NCI-H2029 (cell line): ENCODE results near the gene SYT8.

Experiments used
- DNase-seq: peaks from one replicate; lab custom pipeline; 2025; lab: John Stamatoyannopoulos, UW

SYT8 gene

GRCh38 chr11:1817511-1817910 lies 17.3 kb upstream of the SYT8 start:
- DNase-seq: no peak

DNA sequence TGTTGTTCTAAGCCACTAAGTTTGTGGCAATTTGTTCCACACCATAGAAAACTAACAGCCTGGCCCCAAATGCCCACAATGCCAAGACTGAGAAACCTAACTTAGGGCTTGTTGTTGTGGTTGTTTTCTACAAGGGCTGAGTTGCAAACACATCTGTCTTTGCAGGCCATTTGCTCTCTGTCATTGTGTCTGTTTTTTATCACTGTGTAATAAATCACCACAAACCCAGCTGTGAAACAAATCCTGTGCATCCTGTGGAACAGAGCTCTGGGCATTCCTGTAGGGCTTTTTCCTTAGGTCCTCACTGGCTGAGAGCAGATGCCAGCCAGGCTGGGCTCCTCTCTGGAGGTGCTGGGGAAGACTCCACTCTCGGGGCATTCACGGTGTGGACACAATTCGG lies 15.7 kb upstream of the SYT8 start:
- no peak for DNase-seq

- no peak for DNase-seq
These were observed 14.1 kb upstream of the SYT8 start for GRCh38 chr11:1820463-1821325.

GRCh38 chr11:1821562-1821961 lies 13.2 kb upstream of the SYT8 start:
- no peak for DNase-seq

DNA sequence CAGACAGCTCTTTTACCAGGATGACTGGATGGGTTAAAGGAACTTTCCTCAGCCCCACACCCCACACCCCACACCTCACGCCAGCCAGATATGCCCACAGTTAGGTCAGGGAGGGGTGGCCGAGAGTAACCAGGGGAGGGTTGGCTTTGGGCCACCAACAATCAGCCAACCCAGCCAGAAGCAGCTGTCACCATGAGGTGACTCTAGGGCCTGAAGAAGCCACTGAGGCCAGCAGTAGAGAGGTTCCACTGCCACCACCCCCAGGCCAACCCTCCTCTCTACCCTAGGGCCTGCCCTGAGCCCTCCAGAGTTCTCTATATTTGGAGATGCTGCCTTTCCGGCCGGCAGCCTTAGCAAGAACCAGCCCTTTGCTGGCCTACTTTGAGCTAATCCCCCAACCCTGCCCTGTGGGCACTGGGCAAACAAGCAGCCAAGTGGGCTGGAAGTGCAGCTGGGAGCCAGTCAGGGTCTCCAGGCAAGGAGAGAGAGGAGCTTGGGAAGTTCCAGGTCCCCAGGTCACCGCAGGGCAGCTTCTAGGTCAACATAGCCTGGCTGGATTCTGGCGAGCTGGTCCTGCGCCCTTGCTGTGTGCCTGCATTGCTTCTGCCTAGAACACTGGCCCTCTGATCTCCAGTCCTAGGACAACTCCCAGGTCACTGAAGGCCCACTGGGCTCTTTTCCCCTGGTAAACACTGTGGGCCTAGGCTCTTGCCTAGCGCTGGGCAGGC lies 12.0 kb upstream of the SYT8 start:
- DNase-seq: no peak

DNA sequence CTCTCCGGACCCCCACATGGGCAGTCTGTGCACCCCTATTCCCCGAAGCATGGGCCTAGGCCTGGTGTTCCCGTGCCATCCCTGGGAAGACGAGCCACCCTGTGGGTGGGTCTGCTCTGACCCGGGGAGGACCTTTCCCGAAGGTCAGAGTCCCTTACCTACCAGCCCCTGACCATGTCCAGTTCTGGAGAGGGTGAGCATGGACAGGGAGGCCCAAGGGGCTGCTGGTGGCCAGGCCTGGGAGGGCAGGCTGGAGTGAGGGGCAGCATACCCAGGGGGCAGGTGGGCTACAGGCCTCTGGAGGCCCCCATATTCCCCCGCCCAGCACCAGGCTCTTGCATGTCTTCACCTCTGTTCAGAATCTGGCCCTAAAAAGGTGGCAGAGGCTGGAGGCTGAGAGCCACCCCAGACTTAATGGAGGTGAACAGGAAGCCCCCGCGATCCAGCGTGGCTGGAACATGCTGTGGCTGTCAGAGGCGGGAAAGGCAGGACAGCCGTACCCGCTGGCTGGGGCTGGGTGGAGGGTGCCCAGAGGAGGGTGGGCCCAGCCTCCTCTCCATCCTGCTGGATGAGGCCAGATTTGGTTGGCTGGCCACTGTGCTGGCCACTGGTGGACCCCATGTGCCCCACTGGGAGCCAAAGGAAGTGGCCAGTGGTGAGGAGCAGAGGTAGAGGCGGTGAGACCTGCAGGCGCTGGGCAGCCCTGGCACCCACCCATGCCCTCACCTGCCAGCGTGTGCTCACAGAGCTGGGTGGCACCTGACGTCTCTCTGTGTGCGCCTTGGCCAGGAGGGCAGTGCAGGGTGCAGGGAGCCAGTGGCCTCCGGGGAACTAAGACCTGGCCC lies 11.2 kb upstream of the SYT8 start:
- no peak for DNase-seq

DNA sequence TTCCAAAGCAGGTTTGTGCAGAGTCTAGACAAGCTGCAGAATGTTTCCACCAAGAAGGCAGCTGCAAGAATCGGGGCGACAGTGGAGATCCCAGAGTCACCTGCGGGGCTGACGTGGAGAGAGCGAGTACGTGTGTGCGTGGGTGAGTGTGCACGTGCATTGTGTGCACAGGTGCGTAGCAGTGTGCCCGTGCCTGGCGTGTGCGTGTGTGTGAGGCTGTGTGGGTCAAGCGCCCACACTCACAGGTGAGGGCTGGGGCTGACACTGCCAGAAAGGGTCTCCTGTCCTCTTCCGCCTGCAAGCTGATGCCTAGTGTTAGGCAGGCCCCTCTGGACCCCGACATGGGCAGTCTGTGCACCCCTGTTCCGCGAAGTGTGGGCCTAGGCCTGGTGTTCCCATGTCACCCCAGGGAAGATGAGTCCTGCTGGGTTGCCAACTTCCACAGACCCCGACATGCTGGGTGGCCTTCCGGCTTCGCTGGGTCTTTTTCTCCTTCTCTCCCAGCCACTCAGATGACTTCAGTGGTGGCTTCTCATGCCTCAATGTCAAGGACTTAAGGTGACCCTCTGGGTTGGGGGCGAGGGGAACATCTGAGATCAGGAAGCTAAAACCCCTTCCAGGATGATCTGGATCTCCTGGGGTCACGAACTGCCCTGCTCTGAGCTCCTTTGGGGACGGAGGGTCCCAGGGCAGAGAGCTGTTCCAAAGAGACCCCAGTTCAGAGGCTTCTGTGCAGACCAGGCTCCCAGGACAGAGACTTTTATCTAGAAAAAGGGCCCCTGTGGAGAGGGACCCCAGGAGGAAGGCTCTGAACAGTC lies 10.4 kb upstream of the SYT8 start:
- DNase-seq: no peak

GRCh38 chr11:1825039-1825740 lies 9.6 kb upstream of the SYT8 start:
- no peak for DNase-seq

DNA sequence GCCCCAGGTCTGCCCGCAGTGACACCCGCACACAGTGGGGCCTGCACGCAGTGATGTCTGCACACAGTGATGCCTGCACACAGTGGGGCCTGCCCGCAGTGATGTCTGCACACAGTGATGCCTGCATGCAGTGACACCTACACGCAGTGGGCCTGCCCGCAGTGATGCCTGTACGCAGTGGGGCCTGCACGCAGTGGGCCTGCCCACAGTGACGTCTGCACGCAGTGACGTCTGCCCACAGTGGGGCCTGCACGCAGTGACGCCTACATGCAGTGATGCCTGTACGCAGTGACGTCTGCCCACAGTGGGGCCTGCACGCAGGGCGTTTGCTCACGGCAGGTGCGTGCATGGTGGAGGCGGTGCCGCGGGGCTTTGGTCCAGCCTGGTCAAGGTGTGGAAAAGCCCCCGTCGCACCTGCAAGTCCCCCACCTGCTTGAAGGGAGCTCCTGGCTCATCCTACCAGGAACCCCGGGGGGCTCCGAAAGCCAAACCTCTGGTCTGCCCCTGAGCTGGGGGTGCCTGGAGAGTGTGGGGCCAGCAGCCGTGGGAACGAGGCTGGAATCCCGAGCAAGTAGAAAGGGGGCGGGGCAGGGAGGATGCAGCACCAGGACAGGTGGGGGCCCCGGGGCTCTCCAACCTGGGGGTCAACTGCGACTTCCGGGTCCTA lies 8.9 kb upstream of the SYT8 start:
- no peak for DNase-seq

GRCh38 chr11:1826552-1827094 lies 8.2 kb upstream of the SYT8 start:
- DNase-seq: no peak

DNA sequence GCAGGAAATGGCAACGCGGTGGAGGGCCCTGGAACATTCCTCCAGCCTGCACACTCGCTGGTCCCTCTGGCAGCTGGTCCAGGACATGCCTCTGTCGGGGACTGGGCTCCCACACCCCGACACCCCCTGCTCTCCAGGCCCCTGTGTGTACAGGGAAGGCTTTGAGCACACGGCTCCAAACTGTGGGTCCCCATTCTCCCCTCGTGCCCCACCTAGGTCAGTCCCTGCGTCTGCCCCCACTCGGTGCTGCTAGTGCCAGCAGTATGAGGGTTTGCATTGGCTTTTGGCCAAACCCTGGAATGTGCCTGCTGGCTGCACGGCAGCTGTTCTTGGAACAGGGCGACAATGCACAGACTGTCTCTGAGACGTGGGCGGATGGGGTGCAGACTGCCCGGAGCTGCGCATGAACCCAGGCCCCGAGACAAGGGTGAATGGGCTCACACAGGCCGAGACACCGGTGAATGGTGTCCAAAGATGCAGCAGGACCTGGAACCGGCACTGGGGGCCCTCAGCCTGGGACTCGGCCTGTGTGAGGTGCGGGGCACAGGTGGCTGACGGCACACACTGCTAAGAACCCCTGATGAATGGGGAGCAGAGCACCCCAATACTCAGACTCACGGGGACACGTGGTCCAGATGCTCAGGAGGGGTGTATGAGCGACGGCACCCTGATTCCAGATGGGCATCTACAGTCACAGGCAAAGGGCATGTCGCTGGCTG lies 7.5 kb upstream of the SYT8 start:
- peak; percentile 84 for DNase-seq

DNA sequence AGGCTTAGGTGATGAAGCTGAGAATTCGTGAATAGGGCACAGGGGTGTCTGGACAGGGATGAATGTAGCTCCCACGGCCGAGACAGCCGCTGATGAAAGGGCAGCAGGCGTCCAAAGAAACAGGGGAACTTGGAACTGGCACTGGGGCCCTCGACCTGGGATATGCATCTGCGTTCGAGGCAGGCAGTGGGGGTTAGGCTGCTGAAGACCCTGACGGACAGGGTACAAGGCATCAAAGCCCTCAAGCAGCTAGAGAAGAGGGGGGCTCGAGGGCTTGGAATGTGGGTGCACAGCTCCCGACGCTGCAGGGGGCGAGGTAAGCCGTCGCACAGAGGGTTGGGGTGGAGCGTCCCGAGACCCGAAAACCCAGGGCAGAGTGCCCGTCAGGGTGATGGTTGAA lies 6.9 kb upstream of the SYT8 start:
- DNase-seq: no peak

DNA sequence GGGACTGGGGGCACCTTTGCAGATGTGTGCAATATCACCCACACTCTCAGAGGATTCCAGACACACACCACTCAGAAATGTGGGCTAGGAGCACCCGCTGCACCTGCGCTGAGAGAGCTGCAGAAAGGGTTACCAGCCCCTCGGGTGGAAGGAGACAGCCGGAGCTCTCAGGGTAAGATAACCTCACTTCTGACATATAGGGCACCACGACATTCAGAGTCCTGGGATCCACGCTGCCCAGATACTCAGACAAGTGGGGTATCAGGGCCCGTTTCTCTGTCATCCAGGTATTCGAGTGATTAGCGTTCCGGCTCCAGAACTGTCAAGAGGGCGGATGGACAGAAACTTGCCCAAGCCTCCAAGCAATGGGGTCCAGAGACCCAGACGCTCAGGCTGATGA lies 6.2 kb upstream of the SYT8 start:
- no peak for DNase-seq

DNA sequence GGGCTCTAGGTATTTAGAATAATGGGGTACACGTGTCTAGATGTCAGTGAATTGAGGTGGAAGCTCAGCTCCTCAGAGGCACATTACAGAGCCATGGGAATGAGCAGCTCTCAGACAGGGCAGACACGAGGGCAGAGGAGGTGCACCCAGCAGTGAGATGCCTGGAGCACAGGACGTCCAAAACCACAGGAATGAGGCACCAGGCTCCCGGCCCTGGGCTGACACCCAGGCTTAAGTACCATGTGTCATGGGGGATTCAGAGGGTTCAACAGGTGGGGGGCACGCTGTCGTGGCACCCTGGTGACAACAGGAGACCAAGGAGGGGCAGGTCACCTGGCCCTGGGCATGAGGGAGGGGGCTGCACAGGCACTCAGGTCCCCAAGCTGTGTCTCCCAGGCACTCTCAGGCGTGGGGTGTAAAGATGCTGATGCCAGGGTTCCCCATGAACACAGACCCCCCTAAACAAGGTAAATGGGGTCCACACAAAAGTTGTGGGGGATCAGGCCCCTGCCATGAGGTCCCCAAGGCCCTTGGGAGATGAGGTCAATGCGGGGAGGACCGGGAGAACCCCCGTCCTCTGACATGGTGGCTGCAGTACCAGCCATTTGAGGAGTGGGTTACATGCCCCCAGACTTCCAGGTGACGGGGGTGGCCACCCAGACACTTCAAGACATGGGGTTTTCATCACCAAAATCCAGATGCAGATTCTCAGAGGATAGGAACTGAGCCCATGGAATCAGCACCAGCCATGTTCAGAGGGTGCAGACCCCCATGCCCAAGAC lies 5.6 kb upstream of the SYT8 start:
- no peak for DNase-seq

DNA sequence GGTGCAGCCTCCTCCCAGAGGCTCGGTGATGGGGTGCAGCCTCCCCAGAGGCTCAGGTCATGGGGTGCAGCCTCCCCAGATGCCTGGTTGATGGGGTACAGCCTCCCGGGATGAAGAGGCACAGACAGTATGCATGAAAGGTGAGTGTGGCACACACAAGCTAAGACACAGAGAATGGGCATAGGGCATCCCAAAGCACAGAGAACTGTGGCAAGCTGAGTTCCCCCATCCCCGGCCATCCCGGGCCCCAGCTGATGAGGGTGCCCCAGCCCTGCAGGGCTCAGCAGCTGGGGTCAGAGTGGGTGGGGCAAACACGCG lies 4.8 kb upstream of the SYT8 start:
- no peak for DNase-seq

- no peak for DNase-seq
These were observed 4.2 kb upstream of the SYT8 start for GRCh38 chr11:1830322-1831223.

DNA sequence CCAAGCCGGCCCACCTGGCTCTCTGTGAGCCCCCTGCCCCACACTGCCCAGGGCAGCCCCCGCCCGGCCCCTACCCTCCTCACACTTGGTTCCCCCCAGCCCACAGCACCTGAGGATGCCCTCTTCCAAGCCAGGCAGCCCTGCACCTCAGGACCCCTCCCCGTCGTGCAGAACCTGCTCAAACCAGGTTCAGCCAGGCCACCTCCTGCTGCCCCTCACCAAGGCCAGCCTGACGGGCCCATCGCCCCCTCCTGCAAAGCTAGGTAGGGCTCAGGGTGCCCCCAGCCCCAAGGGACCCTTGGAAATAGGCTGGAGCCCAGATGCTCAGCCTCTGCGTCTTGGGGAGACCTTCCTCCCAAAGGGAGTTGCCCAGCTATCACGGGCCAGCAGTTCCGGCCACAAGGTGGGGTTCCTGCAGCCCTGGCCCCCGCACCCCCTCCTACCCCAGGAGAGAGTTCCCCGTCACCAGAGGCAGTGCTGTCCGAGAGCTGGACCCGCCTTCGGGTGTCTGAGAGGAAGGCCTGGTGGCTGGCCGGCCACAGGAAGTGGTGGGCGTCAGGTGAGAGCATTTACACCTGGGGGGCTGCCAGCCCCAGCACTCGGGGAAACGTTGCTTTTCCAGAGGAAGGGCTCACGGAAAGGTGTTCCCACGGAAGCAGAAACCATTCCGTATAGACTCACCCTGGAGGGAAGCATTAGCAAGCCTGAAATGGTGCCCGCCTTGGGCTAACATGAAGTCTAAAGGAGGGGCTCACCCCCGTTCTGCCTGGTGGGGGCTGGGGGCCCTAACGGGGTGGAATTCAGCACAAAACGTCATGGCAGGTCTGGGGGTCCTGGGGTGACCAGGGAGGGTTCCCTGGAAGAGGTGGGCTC lies 3.2 kb upstream of the SYT8 start:
- DNase-seq: no peak
